GM19351 (cell line): ENCODE measurements around the gene R3HCC1L.

Source experiments
- ATAC-seq: cut with Tn5 transposase; IDR thresholded peaks from one replicate; pipeline ENCODE4 v1.9.1; 2021; ENCODE audit warnings: mild to moderate bottlenecking, moderate library complexity; ENCODE audit not compliant: unreplicated experiment

R3HCC1L gene

DNA sequence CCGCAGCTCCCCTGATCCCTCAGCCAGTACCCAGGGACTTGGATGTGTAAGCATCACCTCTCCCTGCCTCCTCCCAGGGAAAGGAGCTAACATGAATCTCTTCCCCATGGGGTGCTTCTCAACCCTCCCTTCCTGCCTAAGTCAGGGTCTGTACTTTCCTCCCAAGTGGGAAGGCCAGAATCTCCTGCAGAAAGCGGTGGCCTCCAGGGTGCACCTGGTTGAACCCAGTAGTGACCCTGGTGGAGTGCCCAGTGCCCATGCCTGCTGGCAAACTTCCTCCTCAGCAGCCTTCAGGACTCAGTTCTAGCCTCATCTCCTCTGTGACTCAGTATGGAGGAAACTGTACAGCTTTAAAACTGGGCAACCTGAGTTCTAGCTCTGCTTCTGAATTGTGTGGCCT, 136.3 kb downstream of the R3HCC1L start:
- no peak for ATAC-seq

- no peak for ATAC-seq
Observed at GRCh38 chr10:98272245-98272644, 137.8 kb downstream of the R3HCC1L start.

GRCh38 chr10:98272656-98273055, 138.2 kb downstream of the R3HCC1L start:
- ATAC-seq, result no peak

GRCh38 chr10:98273057-98273850, 138.8 kb downstream of the R3HCC1L start:
- no peak for ATAC-seq

DNA sequence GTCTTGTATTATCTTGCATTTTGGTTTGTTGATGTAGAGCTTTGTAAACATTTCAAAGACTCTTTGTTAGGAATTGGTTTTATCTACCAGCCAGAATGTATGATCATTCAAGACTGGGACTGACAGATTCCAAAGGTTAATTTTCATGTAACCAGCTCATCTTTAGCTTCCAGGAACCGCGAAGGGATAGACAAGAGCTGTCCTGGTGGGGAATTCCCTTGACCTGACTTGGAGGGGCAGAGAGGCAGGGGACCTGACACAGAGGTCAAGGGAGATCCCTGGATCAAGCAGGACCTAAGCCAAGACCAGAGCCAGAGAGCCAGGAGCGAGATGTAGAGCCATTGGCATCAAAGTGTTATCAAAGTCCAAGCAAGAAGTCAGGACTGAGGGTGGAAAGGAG, 140.1 kb downstream of the R3HCC1L start:
- no peak for ATAC-seq

GRCh38 chr10:98276311-98276710, 141.9 kb downstream of the R3HCC1L start:
- no peak for ATAC-seq

DNA sequence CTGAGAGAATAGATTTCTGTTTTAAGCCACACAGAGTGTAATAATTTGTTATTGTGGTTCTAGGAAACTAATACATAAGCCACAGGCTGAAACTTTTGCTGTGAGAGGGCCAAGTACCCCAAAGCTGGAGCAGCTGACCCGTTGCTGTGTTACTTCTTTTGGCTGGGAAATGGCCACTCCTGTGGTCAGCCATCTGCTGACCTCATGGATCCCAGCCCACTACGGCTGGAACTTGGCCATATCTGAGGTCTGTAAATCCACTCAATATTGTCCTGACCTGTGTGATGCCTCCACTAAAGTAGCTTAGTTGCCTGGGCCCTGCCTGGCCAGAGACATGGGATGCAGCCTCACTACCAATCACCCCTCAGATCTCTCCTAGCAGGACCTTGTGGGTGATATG, 151.0 kb downstream of the R3HCC1L start:
- ATAC-seq, result no peak

DNA sequence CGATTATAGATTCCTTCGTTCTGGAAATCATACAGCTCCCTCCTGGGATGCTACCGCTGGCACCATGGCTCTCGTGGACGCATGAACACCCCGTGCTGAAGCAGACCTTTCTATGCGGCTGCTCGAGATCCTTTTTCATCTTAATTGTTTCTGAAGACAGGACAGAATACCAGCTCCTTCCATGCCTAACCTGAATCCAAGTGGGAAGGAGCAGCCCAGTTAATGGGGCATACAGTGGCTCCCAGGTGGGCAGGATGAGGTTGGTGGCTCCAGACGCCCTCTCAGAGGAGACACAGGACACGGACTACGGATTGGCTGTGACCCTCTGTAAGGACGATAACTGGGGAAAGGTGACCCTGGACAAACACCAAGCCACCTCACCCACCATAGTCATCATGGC, 152.0 kb downstream of the R3HCC1L start:
- ATAC-seq, result no peak

DNA sequence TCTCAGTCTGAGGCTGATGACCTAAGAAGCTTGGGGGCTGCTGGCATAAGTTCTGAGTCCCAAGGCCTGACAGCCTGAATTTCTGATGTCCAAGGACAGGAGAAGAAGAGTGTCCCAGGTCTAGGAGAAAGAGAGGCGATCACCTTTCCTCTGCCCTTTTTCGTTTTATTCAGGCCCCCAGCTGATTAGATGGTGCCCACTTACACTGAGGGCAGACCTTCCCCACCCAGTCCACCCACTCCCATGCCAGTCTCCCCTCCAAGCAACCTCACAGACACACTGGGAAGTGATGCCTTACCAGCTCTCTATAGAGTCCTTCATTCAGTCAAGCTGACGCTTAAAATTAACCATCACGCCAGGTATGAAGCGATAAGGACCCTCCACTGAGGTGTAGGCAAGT, 152.9 kb downstream of the R3HCC1L start:
- ATAC-seq, result no peak

DNA sequence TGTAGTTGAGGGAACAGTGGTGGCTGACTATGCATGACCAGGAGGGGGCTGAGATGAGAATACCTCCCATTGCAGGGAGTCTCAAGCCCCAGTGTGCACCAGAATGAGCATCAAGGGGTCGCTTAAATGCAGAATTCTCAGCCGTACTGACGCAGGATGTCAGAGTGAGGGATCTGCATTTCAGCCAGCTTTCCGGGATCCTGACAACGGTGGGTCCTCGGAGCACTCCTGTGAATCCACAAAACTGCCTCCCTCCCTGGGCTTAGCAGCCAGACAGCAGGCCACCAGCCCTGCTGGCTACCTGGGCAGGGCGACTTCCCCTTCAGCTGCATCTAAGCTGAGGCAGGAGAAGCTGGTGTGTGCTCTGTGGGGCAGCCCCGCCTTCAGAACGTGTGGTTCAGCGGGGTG, 155.3 kb downstream of the R3HCC1L start:
- ATAC-seq, result no peak

DNA sequence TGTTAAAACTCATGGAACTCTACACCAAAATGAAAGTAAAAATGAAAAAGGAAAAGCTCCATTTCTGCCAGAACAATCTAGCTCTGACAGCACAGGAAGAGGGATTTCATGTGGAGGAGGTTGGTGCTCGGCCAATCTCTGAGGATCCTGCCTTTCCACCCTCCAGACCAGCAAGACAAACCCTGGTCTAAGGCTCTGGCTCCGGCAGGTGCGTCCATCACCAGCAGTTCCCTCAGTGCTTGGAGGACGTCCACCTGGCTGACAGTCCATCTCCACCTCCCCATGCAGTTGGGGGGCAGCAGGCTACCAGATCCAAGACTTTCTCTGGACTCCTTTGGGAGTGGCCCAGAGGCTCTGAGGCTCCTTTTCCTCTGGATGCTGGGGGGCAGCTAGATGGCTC, 158.5 kb downstream of the R3HCC1L start:
- ATAC-seq, result no peak

DNA sequence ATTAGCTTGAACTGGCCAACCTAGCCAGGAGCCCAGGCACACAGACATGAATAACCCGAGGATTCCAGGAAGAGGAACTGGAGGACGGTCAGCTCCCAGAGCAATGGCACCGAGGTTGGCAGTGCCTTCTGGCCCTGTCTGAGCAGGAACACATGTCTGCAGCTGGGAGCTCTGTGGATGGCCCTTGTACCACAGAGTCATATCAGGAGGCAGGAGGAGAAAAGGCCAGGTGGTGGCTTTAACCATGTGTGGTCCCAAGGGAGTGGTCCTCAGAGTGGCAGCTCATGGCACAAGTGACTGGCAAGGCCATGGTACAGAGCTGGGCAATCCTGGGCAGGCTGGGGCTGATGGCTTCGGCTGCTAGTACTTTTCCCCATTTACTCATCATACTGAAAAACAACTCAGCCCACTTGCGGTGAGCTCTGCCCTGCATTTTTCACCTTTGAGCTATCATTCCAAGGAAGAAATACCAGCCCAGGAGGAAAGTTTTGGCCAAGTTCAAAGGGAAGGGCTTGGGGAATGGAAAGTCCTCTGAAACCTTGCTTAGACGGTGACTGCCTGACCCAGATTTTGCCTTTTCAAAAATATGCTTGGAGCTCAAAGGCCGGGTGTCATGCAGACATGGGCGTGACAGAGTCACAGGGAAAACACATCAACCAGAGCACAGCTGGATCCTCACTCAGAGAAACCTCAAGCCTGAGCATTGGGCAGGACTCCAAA, 159.3 kb downstream of the R3HCC1L start:
- ATAC-seq, result no peak

DNA sequence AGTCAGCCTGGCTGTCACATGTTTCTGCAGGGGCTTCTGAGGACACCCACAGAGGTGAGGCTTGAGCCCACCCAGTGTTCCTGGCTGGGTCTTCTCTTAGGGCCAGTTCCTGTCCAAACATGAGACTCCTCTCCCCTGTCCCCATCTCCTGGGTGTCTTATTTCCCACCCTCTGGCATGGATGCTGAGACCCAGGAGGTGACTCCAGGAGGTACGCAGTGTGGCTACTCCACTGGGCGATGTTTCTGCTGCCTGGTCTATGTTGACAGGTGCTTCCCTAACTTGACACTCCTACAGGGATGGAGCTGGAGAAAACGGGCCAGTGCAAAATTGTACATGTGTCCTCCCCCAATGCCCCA, 159.8 kb downstream of the R3HCC1L start:
- no peak for ATAC-seq
